Neuronal stem cell (in vitro differentiated cells): ENCODE data around the gene PIWIL1.

Experiments used
- DNase-seq: peaks from one replicate; pipeline ENCODE4 v3.0.0-alpha.2; 2013; ENCODE audit warnings: low spot score
- H2AFZ ChIP-seq: one replicate; pipeline ENCODE4 v1.6.1; 2013; ENCODE audit warnings: mild to moderate bottlenecking, low read length, inconsistent platforms
- H2AK5ac ChIP-seq: 2 replicates; pipeline ENCODE4 v1.6.1; 2013; ENCODE audit warnings: low read depth, mild to moderate bottlenecking, inconsistent platforms, low read length, moderate library complexity, mixed read lengths
- H2BK120ac ChIP-seq: 2 replicates; pipeline ENCODE4 v1.6.1; 2013; ENCODE audit warnings: low read depth, mild to moderate bottlenecking, inconsistent platforms, low read length, moderate library complexity, mixed read lengths
- H2BK12ac ChIP-seq: one replicate; pipeline ENCODE4 v1.6.1; 2013; ENCODE audit warnings: low read length, inconsistent platforms
- H2BK15ac ChIP-seq: 2 replicates; pipeline ENCODE4 v1.6.1; 2013; ENCODE audit warnings: mild to moderate bottlenecking, low read length, inconsistent platforms, mixed read lengths
- H2BK5ac ChIP-seq: one replicate; pipeline ENCODE4 v1.6.1; 2013; ENCODE audit warnings: inconsistent platforms, mild to moderate bottlenecking, low read length, moderate library complexity
- H3K14ac ChIP-seq: one replicate; pipeline ENCODE4 v1.6.1; 2013; ENCODE audit warnings: low read length, inconsistent platforms
- H3K18ac ChIP-seq: 2 replicates; pipeline ENCODE4 v1.6.1; 2013; ENCODE audit warnings: low read length, inconsistent platforms
- H3K23ac ChIP-seq: 2 replicates; pipeline ENCODE4 v1.6.1; 2013; ENCODE audit warnings: low read depth, mild to moderate bottlenecking, mixed read lengths, low read length, inconsistent platforms; ENCODE audit not compliant: poor library complexity
- H3K27ac ChIP-seq: replicated peaks from 3 replicates; pipeline ENCODE4 v1.5.1; 2013; ENCODE audit warnings: low read length, inconsistent platforms
- H3K27me3 ChIP-seq, 3 experiments: 2 replicates each; pipeline ENCODE4 v1.6.1; 2013; ENCODE audit warnings: low read length in 3 of 3, mild to moderate bottlenecking in 2 of 3, inconsistent platforms in 1 of 3, low read depth in 1 of 3, mixed read lengths in 1 of 3, moderate library complexity in 1 of 3; ENCODE audit not compliant: control insufficient read depth in 3 of 3, insufficient read depth in 3 of 3
- H3K36me3 ChIP-seq, 2 donors: replicated peaks in 1 of 2; 2 replicates each; pipeline ENCODE4 v1.6.1; 2013; ENCODE audit warnings: low read length in 2 of 2; ENCODE audit not compliant: control insufficient read depth in 2 of 2, insufficient read depth in 2 of 2
- H3K4ac ChIP-seq: 2 replicates; pipeline ENCODE4 v1.6.1; 2013; ENCODE audit warnings: inconsistent platforms, mild to moderate bottlenecking, low read length, moderate library complexity
- H3K4me1 ChIP-seq, 2 donors: 1 replicate in 1 of 2; 2 replicates in 1 of 2; pipeline ENCODE4 v1.6.1; 2013; ENCODE audit warnings: low read length in 2 of 2, low read depth in 1 of 2; ENCODE audit not compliant: control insufficient read depth in 2 of 2, insufficient read depth in 1 of 2
- H3K4me2 ChIP-seq: one replicate; pipeline ENCODE4 v1.6.1; 2013; ENCODE audit warnings: mild to moderate bottlenecking, low read length, inconsistent platforms; ENCODE audit not compliant: insufficient read depth, poor library complexity, severe bottlenecking
- H3K4me3 ChIP-seq, 2 donors: 2 replicates each; pipeline ENCODE4 v1.5.1; 2013; ENCODE audit warnings: low read length in 2 of 2, mild to moderate bottlenecking in 2 of 2, inconsistent platforms in 1 of 2, moderate library complexity in 1 of 2
- H3K79me1 ChIP-seq: one replicate; pipeline ENCODE4 v1.6.1; 2013; ENCODE audit warnings: low read depth, mild to moderate bottlenecking, inconsistent platforms, low read length, moderate library complexity
- H3K9ac ChIP-seq: one replicate; pipeline ENCODE4 v1.6.1; 2013; ENCODE audit warnings: mild to moderate bottlenecking, low read depth, low read length, inconsistent platforms; ENCODE audit not compliant: poor library complexity
- H3K9me3 ChIP-seq, 2 donors: replicated peaks in 1 of 2; 2 replicates each; pipeline versions ENCODE3 to v1.6.1; 2013; ENCODE audit warnings: low read length in 2 of 2, mild to moderate bottlenecking in 2 of 2, inconsistent platforms in 1 of 2, low read depth in 1 of 2, mixed read lengths in 1 of 2, moderate library complexity in 1 of 2; ENCODE audit not compliant: control insufficient read depth in 2 of 2, insufficient read depth in 1 of 2
- H4K8ac ChIP-seq: one replicate; pipeline ENCODE4 v1.6.1; 2013; ENCODE audit warnings: low read depth, mild to moderate bottlenecking, inconsistent platforms, low read length, moderate library complexity
- H4K91ac ChIP-seq: one replicate; pipeline ENCODE4 v1.6.1; 2013; ENCODE audit warnings: low read length, low read depth, mild to moderate bottlenecking, inconsistent platforms; ENCODE audit not compliant: poor library complexity
- WGBS, 2 donors: extraction: QIAGEN DNeasy Blood & Tissue Kit; methylation state at CpG; one replicate each; pipeline ENCODE4 v1.1.7; 2013; ENCODE audit warnings: missing lambda C conversion rate in 2 of 2, mixed read lengths in 1 of 2; ENCODE audit not compliant: insufficient read length in 2 of 2, insufficient replicate concordance in 1 of 2; ENCODE audit errors: extremely low coverage in 2 of 2; 5-methylcytosine and 5-hydroxymethylcytosine counted together

PIWIL1 gene

GRCh38 chr12:130396667-130397066 lies 59.0 kb downstream of the PIWIL1 start:
- no peak overlapping the region for H2BK12ac ChIP-seq
- no CpG with 5 or more reads among the region's 2 CpGs for WGBS, 2 donors
- H3K27ac ChIP-seq, result no peak overlapping the region
- peaks cover 0 to 2% of the 10 kb centered on the region in 2 donors for H3K9me3 ChIP-seq
- H4K91ac ChIP-seq, result no peak overlapping the region
- H3K14ac ChIP-seq, result no peak overlapping the region
- no peak overlapping the region for H3K9ac ChIP-seq
- DNase-seq, result no peak
- H3K23ac ChIP-seq, result no peak overlapping the region
- H3K27me3 ChIP-seq, result no peaks in the 10 kb centered on the region
- no peak overlapping the region for H3K4me2 ChIP-seq
- H3K4me1 ChIP-seq, result peaks cover 0 to 2% of the 10 kb centered on the region in 2 donors
- H3K36me3 ChIP-seq, result no peaks in the 10 kb centered on the region
- H4K8ac ChIP-seq, result no peak overlapping the region
- H3K18ac ChIP-seq, result no peak overlapping the region
- no peak overlapping the region for H2BK5ac ChIP-seq
- H3K79me1 ChIP-seq, result no peaks in the 10 kb centered on the region
- no peak overlapping the region for H3K4ac ChIP-seq
- no peak overlapping the region for H2BK120ac ChIP-seq
- H3K4me3 ChIP-seq, result no peak overlapping the region
- no peak overlapping the region for H2BK15ac ChIP-seq
- H2AK5ac ChIP-seq, result no peak overlapping the region
- H2AFZ ChIP-seq, result no peak overlapping the region

- H2BK15ac ChIP-seq, result no peak overlapping the region
- no peak overlapping the region for H2AFZ ChIP-seq
- H3K23ac ChIP-seq, result no peak overlapping the region
- no peaks in the 10 kb centered on the region for H3K36me3 ChIP-seq
- no peaks in the 10 kb centered on the region for H3K79me1 ChIP-seq
- no peak overlapping the region for H2BK120ac ChIP-seq
- no peak overlapping the region for H3K4me2 ChIP-seq
- no peak overlapping the region for H2BK12ac ChIP-seq
- no peak for DNase-seq
- no peak overlapping the region for H3K27ac ChIP-seq
- no CpG with 5 or more reads among the region's 12 CpGs for WGBS, 2 donors
- H4K8ac ChIP-seq, result no peak overlapping the region
- no peaks in the 10 kb centered on the region for H3K27me3 ChIP-seq
- no peak overlapping the region for H3K14ac ChIP-seq
- H3K4me3 ChIP-seq, result no peak overlapping the region
- no peak overlapping the region for H4K91ac ChIP-seq
- no peak overlapping the region for H2AK5ac ChIP-seq
- H3K9me3 ChIP-seq, result peaks cover 0 to 2% of the 10 kb centered on the region in 2 donors
- H2BK5ac ChIP-seq, result no peak overlapping the region
- H3K4me1 ChIP-seq, result peaks cover 0 to 4% of the 10 kb centered on the region in 2 donors
- peak overlapping the region; percentile 23 for H3K18ac ChIP-seq
- no peak overlapping the region for H3K9ac ChIP-seq
- H3K4ac ChIP-seq, result no peak overlapping the region
Observed at GRCh38 chr12:130398100-130398848, 60.6 kb downstream of the PIWIL1 start.

- H3K27me3 ChIP-seq, result no peaks in the 10 kb centered on the region
- DNase-seq, result peak; percentile 17
- H4K91ac ChIP-seq, result no peak overlapping the region
- no peaks in the 10 kb centered on the region for H3K79me1 ChIP-seq
- H3K36me3 ChIP-seq, result no peaks in the 10 kb centered on the region
- no peak overlapping the region for H2BK120ac ChIP-seq
- H3K9ac ChIP-seq, result no peak overlapping the region
- H4K8ac ChIP-seq, result no peak overlapping the region
- no peak overlapping the region for H3K27ac ChIP-seq
- peaks cover 0 to 4% of the 10 kb centered on the region in 2 donors for H3K4me1 ChIP-seq
- no peak overlapping the region for H2AFZ ChIP-seq
- no peak overlapping the region for H3K4me2 ChIP-seq
- no peak overlapping the region for H3K23ac ChIP-seq
- H3K4ac ChIP-seq, result no peak overlapping the region
- H2BK12ac ChIP-seq, result no peak overlapping the region
- WGBS, 2 donors, result no CpG with 5 or more reads among the region's 6 CpGs
- peak overlapping the region; percentile 88 for H2AK5ac ChIP-seq
- no peak overlapping the region for H3K4me3 ChIP-seq
- H3K9me3 ChIP-seq, result peaks cover 0 to 2% of the 10 kb centered on the region in 2 donors
- H3K14ac ChIP-seq, result peak overlapping the region; percentile 21
- no peak overlapping the region for H2BK15ac ChIP-seq
- peak overlapping the region; percentile 83 for H3K18ac ChIP-seq
- H2BK5ac ChIP-seq, result no peak overlapping the region
Observed at GRCh38 chr12:130401703-130402102, 64.0 kb downstream of the PIWIL1 start.

GRCh38 chr12:130405332-130405731 lies 67.6 kb downstream of the PIWIL1 start:
- Histone ChIP-seq H3K23ac (no peak overlapping the region), H3K9ac (no peak overlapping the region), H3K36me3 (no peaks in the 10 kb centered on the region), H3K79me1 (no peaks in the 10 kb centered on the region), H2BK120ac (no peak overlapping the region), H4K91ac (no peak overlapping the region), H3K14ac (no peak overlapping the region), H3K27ac (no peak overlapping the region), H3K4me2 (no peak overlapping the region), H4K8ac (no peak overlapping the region), H3K9me3 (no peaks in the 10 kb centered on the region), H3K18ac (no peak overlapping the region), H3K4me1 (peaks cover 0 to 2% of the 10 kb centered on the region in 2 donors), H3K4ac (no peak overlapping the region), H2AK5ac (no peak overlapping the region), H3K4me3 (no peak overlapping the region), H3K27me3 (peaks cover 0 to 3% (median 0%) of the 10 kb centered on the region in 3 experiments), H2BK12ac (no peak overlapping the region), H2BK15ac (no peak overlapping the region), H2AFZ (no peak overlapping the region), H2BK5ac (no peak overlapping the region)
- no CpG with 5 or more reads among the region's 7 CpGs for WGBS, 2 donors
- DNase-seq, result no peak
